Neural cell (in vitro differentiated cells): ENCODE data around the gene PHACTR1. TPM values are rescaled to one million over a fixed set of nuclear protein-coding genes. Genes with fewer than 3 reads are reported as not detected.

Experiments used
- H2AFZ ChIP-seq: fragments of 200-600, 300-800 bp; sonication (generic), shearing (Covaris generic); 2 replicates; pipeline ENCODE4 v1.6.0; 2014; ENCODE audit warnings: low read depth, mild to moderate bottlenecking, antibody characterized with exemption, low read length, moderate library complexity
- H3F3A ChIP-seq: fragments of 200-600 bp; shearing (Covaris generic); 2 replicates; pipeline ENCODE4 v1.6.1; 2016; ENCODE audit warnings: mild to moderate bottlenecking, moderate library complexity, mixed read lengths, antibody characterized with exemption, low read length; ENCODE audit not compliant: insufficient read depth, poor library complexity, severe bottlenecking
- H3K27ac ChIP-seq: fragments of 200-600, 300-800 bp; sonication (generic), shearing (Covaris generic); 2 replicates; pipeline ENCODE4 v1.5.1; 2014; ENCODE audit warnings: mild to moderate bottlenecking, low read length, moderate library complexity
- H3K27me3 ChIP-seq: fragments of 300-800, 200-600 bp; sonication (generic), shearing (Covaris generic); 2 replicates; pipeline ENCODE4 v1.6.0; 2014; ENCODE audit warnings: mild to moderate bottlenecking, low read depth, low read length, moderate library complexity; ENCODE audit not compliant: insufficient read depth
- H3K36me3 ChIP-seq: fragments of 300-800, 200-600 bp; sonication (generic), shearing (Covaris generic); 2 replicates; pipeline ENCODE4 v1.5.1; 2014; ENCODE audit warnings: mild to moderate bottlenecking, antibody characterized with exemption, low read length, moderate library complexity; ENCODE audit not compliant: insufficient read depth
- H3K4me2 ChIP-seq: fragments of 300-800, 200-600 bp; sonication (generic), shearing (Covaris generic); 2 replicates; pipeline ENCODE4 v1.6.0; 2014; ENCODE audit warnings: mild to moderate bottlenecking, low read length
- H3K4me3 ChIP-seq: fragments of 300-800, 200-600 bp; sonication (generic), shearing (Covaris generic); 2 replicates; pipeline ENCODE4 v1.5.1; 2014; ENCODE audit warnings: mild to moderate bottlenecking, low read length, moderate library complexity
- H3K79me2 ChIP-seq: fragments of 200-600 bp; shearing (Covaris generic); replicated peaks from 2 replicates; pipeline ENCODE4 v1.6.0; 2014; ENCODE audit warnings: mild to moderate bottlenecking, low read length, moderate library complexity; ENCODE audit not compliant: insufficient read depth
- H3K9ac ChIP-seq: fragments of 300-800, 200-600 bp; sonication (generic), shearing (Covaris generic); 2 replicates; pipeline ENCODE4 v1.6.1; 2016; ENCODE audit warnings: mild to moderate bottlenecking, low read length, mixed read lengths
- H3K9me2 ChIP-seq: fragments of 200-600 bp; shearing (Covaris generic); 2 replicates; pipeline ENCODE4 v1.6.1; 2016; ENCODE audit warnings: mild to moderate bottlenecking, low read length, mixed read lengths; ENCODE audit not compliant: insufficient read depth
- H3K9me3 ChIP-seq: fragments of 200-600, 300-800 bp; sonication (generic), shearing (Covaris generic); 2 replicates; pipeline ENCODE4 v1.6.1; 2016; ENCODE audit warnings: mild to moderate bottlenecking, mixed run types, low read length, moderate library complexity, mixed read lengths
- H4K20me1 ChIP-seq: fragments of 200-600 bp; shearing (Covaris generic); 2 replicates; pipeline ENCODE4 v1.6.1; 2016; ENCODE audit warnings: mild to moderate bottlenecking, mixed run types; ENCODE audit not compliant: insufficient read depth
- CTCF ChIP-seq: fragments of 450-650 bp; IDR thresholded peaks from 2 replicates; pipeline ENCODE4 v1.5.1; 2014; ENCODE audit warnings: antibody characterized with exemption, mild to moderate bottlenecking, moderate library complexity; ENCODE audit not compliant: poor library complexity, severe bottlenecking
- EP300 ChIP-seq: fragments of 450-650 bp; conservative IDR thresholded peaks from 2 replicates; pipeline ENCODE4 v1.6.1; 2014; ENCODE audit warnings: antibody characterized with exemption, mild to moderate bottlenecking, moderate library complexity; ENCODE audit not compliant: poor library complexity, severe bottlenecking
- EZH2 ChIP-seq: fragments of 200-600, 300-800 bp; shearing (Covaris generic), sonication (generic); IDR thresholded peaks from 2 replicates; pipeline ENCODE4 v1.6.1; 2014; ENCODE audit warnings: antibody characterized with exemption, low read length, borderline replicate concordance, mild to moderate bottlenecking; ENCODE audit not compliant: insufficient read depth, poor library complexity, severe bottlenecking
- MXI1 ChIP-seq: fragments of 450-650 bp; conservative IDR thresholded peaks from 2 replicates; pipeline ENCODE4 v1.6.1; 2014; ENCODE audit warnings: antibody characterized with exemption, mild to moderate bottlenecking; ENCODE audit not compliant: poor library complexity, severe bottlenecking
- POLR2AphosphoS5 ChIP-seq: IDR thresholded peaks from 2 replicates; pipeline ENCODE4 v1.6.1; 2012
- RAD21 ChIP-seq: fragments of 450-650 bp; conservative IDR thresholded peaks from 2 replicates; pipeline ENCODE4 v1.6.1; 2014; ENCODE audit warnings: antibody characterized with exemption, mild to moderate bottlenecking, moderate library complexity
- REST ChIP-seq: IDR thresholded peaks from 2 replicates; pipeline ENCODE4 v1.6.1; 2012; ENCODE audit warnings: borderline replicate concordance
- SMC3 ChIP-seq: fragments of 450-650 bp; conservative IDR thresholded peaks from 2 replicates; pipeline ENCODE4 v1.6.1; 2014; ENCODE audit warnings: antibody characterized with exemption, mild to moderate bottlenecking, moderate library complexity; ENCODE audit not compliant: poor library complexity
- TAF1 ChIP-seq: IDR thresholded peaks from 2 replicates; pipeline ENCODE4 v1.6.1; 2012; ENCODE audit warnings: low read depth
- polyA plus RNA-seq: library from polyadenylated mRNA; depleted of rRNA; stranded (reverse); fragments of >200 nt; gene quantifications from 2 replicates; pipeline ENCODE4 v1.2.3, GENCODE V29; 2014

PHACTR1 gene
- polyA plus RNA-seq, 1 donor from 2014 or later = 7.8 TPM

- H3K9ac ChIP-seq = no peak overlapping the region
- no peaks in the 10 kb centered on the region for H3K9me3 ChIP-seq
- H3K27ac ChIP-seq = no peak overlapping the region
- no peaks in the 10 kb centered on the region for H3K79me2 ChIP-seq
- H2AFZ ChIP-seq = no peak overlapping the region
- no peak overlapping the region for H3K4me2 ChIP-seq
- H3K27me3 ChIP-seq = no peaks in the 10 kb centered on the region
- TF ChIP-seq EP300 (no peak), SMC3 (no peak), POLR2AphosphoS5 (no peak), REST (no peak), MXI1 (no peak), RAD21 (no peak), TAF1 (no peak), CTCF (no peak), EZH2 (no peak)
- no peaks in the 10 kb centered on the region for H3F3A ChIP-seq
- H3K4me3 ChIP-seq = no peak overlapping the region
- H3K9me2 ChIP-seq = no peaks in the 10 kb centered on the region
- H3K36me3 ChIP-seq = no peaks in the 10 kb centered on the region
- H4K20me1 ChIP-seq = no peaks in the 10 kb centered on the region
Observed at GRCh38 chr6:13177664-13178063, 461.1 kb downstream of the PHACTR1 start.

- Histone ChIP-seq H2AFZ (no peak overlapping the region), H3K27ac (no peak overlapping the region), H3K36me3 (no peaks in the 10 kb centered on the region), H3K79me2 (no peaks in the 10 kb centered on the region), H3F3A (no peaks in the 10 kb centered on the region), H3K9me3 (no peaks in the 10 kb centered on the region), H3K4me2 (no peak overlapping the region), H3K9me2 (no peaks in the 10 kb centered on the region), H4K20me1 (no peaks in the 10 kb centered on the region), H3K4me3 (no peak overlapping the region), H3K27me3 (no peaks in the 10 kb centered on the region), H3K9ac (no peak overlapping the region)
- no peak for TF ChIP-seq CTCF
- no peak for TF ChIP-seq MXI1
- TF ChIP-seq POLR2AphosphoS5 = no peak
- TF ChIP-seq TAF1 = no peak
Observed at GRCh38 chr6:13178107-13178506, 461.5 kb downstream of the PHACTR1 start.
